HG03565 (cell line): Measurements from ENCODE around the gene LRFN2.

Experiments
- ATAC-seq: cut with Tn5 transposase; IDR thresholded peaks from one replicate; pipeline ENCODE4 v1.9.1; 2021; ENCODE audit warnings: mild to moderate bottlenecking, moderate library complexity; ENCODE audit not compliant: unreplicated experiment

Gene LRFN2

DNA sequence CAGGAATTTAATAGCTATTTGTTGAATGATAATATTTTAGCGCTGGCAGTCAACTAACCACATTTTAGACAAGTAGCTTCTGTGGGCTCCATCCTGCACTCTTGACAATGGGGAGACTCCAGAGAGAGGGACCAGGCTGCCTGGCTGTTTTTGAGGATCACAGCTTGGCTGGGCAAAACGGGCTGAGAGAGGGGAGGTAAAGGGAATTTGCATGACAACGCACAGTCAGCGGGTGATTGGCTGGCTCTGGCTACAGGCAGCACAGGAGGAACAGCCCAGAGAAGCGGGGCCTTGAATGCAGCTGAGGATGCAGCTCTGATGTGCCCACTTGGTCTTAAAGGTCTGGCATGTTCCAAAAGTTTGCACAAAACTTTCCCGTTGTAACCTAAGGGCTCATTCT is 41.2 kb downstream of the LRFN2 start:
- ATAC-seq, result no peak

DNA sequence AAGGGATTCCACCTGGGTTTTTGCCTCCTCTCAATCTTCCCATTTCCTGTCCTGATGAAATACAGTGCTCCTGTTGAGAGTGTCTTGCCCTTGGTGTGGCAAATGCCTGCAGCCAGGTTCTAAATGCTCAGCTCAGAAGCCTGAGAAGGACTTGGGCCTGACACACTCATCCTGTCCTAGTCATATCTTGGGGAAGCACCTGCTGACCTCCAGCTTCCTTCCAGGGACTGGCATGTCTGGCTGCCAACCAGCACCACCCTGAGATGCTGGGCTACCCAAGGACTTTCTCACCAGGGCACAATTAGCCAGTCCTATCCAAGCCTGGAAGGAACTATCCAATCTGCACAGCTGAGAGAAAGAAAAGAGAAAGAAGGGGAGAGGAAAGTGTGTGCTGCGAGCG is 43.4 kb downstream of the LRFN2 start:
- no peak for ATAC-seq

DNA sequence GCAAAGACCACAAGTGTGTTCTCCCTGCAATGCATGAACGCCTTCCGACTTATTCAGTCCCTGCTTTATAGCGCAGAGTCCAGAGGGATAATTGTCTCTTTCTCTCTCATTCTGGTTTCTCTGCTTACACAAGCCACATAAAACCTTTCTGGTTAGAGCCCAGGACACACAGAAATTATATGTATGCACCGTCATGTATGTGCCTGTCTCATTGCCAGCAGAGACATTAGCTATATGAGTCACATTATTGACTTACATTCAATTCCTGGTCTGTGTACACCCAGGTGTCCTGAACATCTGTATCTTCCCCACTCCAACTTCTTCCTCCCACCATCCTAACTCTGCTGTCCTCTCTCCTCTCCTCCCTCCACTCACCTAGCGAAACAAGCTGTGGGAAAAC is 44.0 kb downstream of the LRFN2 start:
- ATAC-seq, result no peak

DNA sequence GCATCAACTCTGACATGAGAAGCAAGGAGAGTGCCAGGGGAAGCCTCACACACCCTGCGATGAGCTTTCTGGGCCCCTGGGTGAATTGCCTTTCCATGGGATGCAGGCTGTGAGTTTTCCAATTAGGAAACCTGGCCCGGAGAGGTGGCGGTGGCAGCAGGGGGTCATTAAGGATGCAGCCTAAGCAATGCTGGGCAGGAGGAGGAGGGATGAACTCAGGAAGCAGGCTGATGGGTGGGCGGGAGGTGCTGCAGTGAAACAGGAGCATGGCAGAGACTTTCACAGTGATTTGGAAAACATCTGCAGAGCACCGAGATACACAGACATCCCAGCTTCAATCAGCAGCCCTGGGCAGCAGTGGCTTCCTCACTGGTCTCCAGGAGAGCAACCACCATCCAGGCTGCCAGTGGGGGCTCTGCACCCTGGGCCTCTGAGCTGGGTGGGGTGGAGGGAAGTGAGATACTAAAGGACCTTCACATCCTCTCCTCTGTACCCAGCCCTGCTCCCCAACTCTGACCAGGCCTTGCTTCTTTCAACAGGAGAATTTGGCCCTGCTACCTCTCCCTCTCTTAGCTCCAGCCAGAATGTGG is 44.9 kb downstream of the LRFN2 start:
- ATAC-seq, result no peak

DNA sequence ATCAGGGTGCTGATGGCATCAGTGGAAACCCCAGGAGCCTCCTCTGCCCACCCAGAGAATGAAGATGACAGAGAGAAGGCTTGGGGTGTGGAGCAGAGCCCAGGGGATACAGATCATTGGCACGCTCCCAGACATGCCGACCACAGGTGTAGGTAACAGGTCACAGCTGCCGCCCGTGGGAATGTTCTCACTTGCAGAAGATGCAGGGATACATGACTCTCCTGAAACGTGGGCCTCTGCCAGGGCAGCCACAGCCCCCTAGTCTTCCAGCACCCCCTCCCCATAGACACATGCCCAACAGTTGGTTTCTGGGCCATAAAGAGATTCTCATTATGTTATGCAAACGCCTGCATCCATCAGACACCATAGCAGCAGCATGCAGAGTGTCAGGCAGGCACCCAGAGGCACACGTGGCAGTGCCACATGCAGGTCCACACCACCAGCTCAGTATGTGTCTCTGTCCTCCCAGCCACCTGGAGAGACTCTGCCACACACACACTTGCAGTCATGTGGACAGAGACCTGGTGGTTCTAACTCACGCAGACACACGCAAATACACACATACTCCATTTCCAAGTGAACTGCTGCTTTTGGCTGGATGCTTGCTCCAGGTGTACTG is 45.5 kb downstream of the LRFN2 start:
- ATAC-seq, result no peak

DNA sequence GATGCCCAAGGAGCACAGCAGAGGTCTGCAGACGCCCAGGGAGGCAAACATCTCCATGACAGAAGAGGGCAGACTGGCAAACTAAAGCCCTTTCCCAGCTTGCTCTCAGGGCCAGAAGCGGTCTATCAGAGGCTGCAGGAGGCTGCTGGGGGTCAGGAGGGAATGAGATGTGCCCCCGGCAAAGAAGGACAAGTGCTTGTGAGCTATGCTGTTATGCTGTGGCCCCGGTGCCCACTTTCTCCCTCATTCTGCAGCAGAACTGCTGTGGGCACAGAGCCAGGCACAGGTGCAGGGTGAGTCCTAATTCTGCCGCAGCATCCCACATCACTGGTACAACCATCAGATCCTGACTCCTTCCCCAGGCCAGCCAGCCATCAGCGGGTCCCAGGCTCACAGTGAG is 46.4 kb downstream of the LRFN2 start:
- no peak for ATAC-seq

DNA sequence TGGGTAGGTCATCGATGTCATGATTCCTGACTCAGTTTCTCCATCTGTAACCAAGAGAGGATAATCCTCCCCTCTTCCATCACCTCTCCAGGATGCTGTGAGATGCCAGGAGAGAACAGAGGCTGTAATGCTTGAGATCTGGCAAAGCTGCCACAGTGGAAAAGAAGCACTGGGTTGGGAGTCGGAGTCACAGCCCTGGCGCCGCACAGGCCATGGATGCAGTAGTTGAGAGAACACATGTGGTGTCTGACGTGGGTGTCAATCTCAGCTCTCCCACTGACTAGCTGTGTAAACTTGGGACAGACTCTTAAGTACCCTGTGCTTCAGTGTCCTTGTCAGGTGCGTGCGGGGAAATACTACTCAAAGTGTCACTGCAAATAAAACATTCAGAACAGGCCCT is 47.3 kb downstream of the LRFN2 start:
- ATAC-seq, result no peak

- no peak for ATAC-seq
Measured at GRCh38 chr6:40538556-40538955, 48.6 kb downstream of the LRFN2 start.

DNA sequence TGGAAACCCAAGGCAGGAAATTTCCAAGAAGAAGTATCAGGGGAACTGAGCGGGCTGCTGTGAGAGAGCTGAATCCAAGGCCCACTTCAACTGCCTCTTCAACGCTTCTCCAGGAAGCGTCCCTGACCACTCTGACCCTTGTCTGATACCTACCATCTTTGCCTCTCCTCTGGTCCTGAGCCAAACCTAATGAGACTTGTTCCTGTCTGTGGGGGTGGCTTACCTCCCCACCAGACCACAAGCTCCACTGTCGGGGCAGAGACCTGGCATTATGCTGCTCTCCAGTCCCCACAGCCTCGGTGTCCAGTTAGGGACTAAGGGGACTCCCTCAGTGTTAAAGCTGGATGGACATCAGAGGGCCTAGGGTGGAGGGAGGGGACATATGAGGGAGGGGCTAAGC is 49.7 kb downstream of the LRFN2 start:
- no peak for ATAC-seq

DNA sequence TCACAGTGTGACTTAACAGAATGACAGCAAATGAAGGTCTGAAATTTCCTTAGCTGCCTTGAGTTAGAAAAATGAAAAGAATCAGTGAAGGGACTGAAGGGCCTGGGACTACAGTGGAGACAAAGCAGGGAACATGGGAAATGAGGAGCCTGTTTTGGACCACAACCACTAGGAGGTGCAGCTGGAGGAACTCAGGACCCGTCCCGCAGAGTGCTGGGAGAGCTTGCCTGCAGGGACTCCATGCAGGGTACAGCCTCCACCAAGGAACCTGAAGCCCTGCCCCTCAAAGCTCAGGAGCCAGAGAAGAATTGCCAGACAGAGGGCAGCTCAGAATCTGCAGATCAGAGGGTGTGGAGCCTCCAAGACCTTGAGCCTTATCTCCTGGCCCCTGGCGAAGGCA is 50.7 kb downstream of the LRFN2 start:
- ATAC-seq, result no peak

- no peak for ATAC-seq
Measured at GRCh38 chr6:40535819-40536380, 51.3 kb downstream of the LRFN2 start.

GRCh38 chr6:40535110-40535818 is 51.9 kb downstream of the LRFN2 start:
- no peak for ATAC-seq

- no peak for ATAC-seq
Measured at GRCh38 chr6:40532349-40533000, 54.7 kb downstream of the LRFN2 start.

GRCh38 chr6:40529919-40530318 is 57.2 kb downstream of the LRFN2 start:
- no peak for ATAC-seq

DNA sequence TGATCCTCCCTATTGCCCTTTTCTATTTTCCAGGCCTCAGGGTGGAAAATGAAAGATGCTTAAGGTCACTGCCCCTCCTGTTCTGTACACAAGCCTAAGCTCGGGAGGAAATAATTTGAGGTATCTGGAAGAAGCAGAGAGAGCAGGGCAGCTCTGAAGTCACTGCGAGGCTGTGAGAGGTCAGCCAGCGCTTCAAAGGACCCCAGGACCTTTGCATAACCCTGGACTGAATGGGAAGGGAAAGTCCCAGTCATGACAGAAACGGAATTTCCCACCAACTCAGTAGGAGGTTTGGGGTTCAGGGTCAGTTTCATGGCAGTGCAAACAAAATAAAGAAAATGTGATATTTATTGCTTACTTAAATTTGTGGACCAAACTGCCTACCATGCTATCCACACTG is 58.1 kb downstream of the LRFN2 start:
- no peak for ATAC-seq

DNA sequence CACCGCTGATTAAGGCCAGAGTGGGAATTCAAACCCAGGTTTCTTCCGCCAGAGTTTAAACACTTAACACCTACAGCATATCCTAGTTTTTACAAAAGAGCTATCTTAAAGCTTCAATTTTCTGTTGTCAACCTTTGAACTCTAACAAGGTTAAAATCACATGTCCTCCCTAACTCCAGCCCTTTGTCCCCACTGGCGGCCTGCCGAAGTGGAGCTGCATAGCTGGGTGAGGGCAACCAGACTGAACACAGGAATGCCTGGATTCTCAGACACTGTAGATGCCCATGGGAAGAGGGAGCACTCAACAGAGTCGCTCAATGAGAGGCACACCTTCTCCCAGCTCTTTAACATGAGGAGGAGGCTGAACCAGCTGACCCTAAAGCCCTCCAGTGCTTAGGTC is 59.1 kb downstream of the LRFN2 start:
- no peak for ATAC-seq

- ATAC-seq, result no peak
Measured at GRCh38 chr6:40526036-40526435, 61.1 kb downstream of the LRFN2 start.

- ATAC-seq, result no peak
Measured at GRCh38 chr6:40524797-40525585, 62.2 kb downstream of the LRFN2 start.

- no peak for ATAC-seq
Measured at GRCh38 chr6:40523505-40524172, 63.5 kb downstream of the LRFN2 start.

GRCh38 chr6:40521496-40521895 is 65.7 kb downstream of the LRFN2 start:
- ATAC-seq, result no peak
